GM12891 (cell line): ENCODE results near the gene CDH13.

ENCODE experiments used
- DNase-seq: peaks from one replicate; pipeline ENCODE4 v3.0.0; 2011; ENCODE audit warnings: low spot score; ENCODE audit not compliant: insufficient read length
- FAIRE-seq: peaks from 2 replicates; lab custom pipeline; 2011; peaks lifted over from hg19 to GRCh38; lab: Jason Lieb, UNC
- PAX5 ChIP-seq: IDR thresholded peaks from 2 replicates; pipeline ENCODE4 v1.6.1; 2011; ENCODE audit warnings: low read length, moderate library complexity, mild to moderate bottlenecking; ENCODE audit not compliant: insufficient read depth, severe bottlenecking
- POLR2A ChIP-seq: IDR thresholded peaks from 2 replicates; pipeline ENCODE4 v1.6.1; 2011; ENCODE audit warnings: low read depth, low read length, control low read depth
- POLR2AphosphoS5 ChIP-seq: IDR thresholded peaks from 2 replicates; pipeline ENCODE4 v1.6.1; 2011; ENCODE audit warnings: low read depth, low read length, control low read depth
- POU2F2 ChIP-seq: IDR thresholded peaks from 2 replicates; pipeline ENCODE4 v1.6.1; 2011; ENCODE audit warnings: low read depth, mild to moderate bottlenecking, control low read depth, low read length, moderate library complexity
- SPI1 ChIP-seq: IDR thresholded peaks from 2 replicates; pipeline ENCODE4 v1.6.1; 2011; ENCODE audit warnings: low read depth, low read length, control low read depth
- TAF1 ChIP-seq: IDR thresholded peaks from 2 replicates; pipeline ENCODE4 v1.6.1; 2011; ENCODE audit warnings: low read depth, low read length, control low read depth

Gene CDH13

GRCh38 chr16:83185902-83186301 is 559.1 kb downstream of the CDH13 start:
- DNase-seq (no peak), FAIRE-seq (no peak)
- TF ChIP-seq PAX5 (no peak), TAF1 (no peak), SPI1 (no peak), POLR2A (no peak), POU2F2 (no peak), POLR2AphosphoS5 (no peak)

- no peak for FAIRE-seq
Observed at GRCh38 chr16:83187405-83187804, 560.6 kb downstream of the CDH13 start.

GRCh38 chr16:83196796-83197195 is 570.0 kb downstream of the CDH13 start:
- FAIRE-seq (no peak), DNase-seq (no peak)
- TF ChIP-seq SPI1 (no peak), POLR2AphosphoS5 (no peak), PAX5 (no peak), POU2F2 (no peak), POLR2A (no peak), TAF1 (no peak)

More at GRCh38 chr16:83187405-83187804, 560.6 kb downstream of the CDH13 start:
- TF ChIP-seq TAF1 (no peak), POLR2A (no peak), POLR2AphosphoS5 (no peak), PAX5 (no peak), SPI1 (no peak), POU2F2 (no peak)
- DNase-seq = no peak

- TF ChIP-seq POLR2A (no peak), SPI1 (no peak), PAX5 (no peak), POLR2AphosphoS5 (no peak), TAF1 (no peak), POU2F2 (no peak)
- DNase-seq (no peak), FAIRE-seq (no peak)
Observed at GRCh38 chr16:83197450-83197849, 570.7 kb downstream of the CDH13 start.

- FAIRE-seq = no peak
- TF ChIP-seq POLR2A (no peak), SPI1 (no peak), PAX5 (no peak), POLR2AphosphoS5 (no peak), TAF1 (no peak), POU2F2 (no peak)
- DNase-seq = no peak
Observed at GRCh38 chr16:83198977-83199376, 572.2 kb downstream of the CDH13 start.

GRCh38 chr16:83200005-83200779 is 573.4 kb downstream of the CDH13 start:
- DNase-seq (no peak), FAIRE-seq (no peak)
- TF ChIP-seq POU2F2 (no peak), SPI1 (no peak), POLR2AphosphoS5 (no peak), POLR2A (no peak), TAF1 (no peak), PAX5 (no peak)

- DNase-seq (no peak), FAIRE-seq (no peak)
Observed at GRCh38 chr16:83201748-83202147, 575.0 kb downstream of the CDH13 start.

GRCh38 chr16:83205896-83206295 is 579.1 kb downstream of the CDH13 start:
- TF ChIP-seq POLR2AphosphoS5 (no peak), POLR2A (no peak), POU2F2 (no peak), SPI1 (no peak), PAX5 (no peak), TAF1 (no peak)
- FAIRE-seq (no peak), DNase-seq (no peak)

More at GRCh38 chr16:83201748-83202147, 575.0 kb downstream of the CDH13 start:
- TF ChIP-seq POLR2AphosphoS5 = no peak
- TF ChIP-seq SPI1 = no peak
- no peak for TF ChIP-seq POU2F2
- TF ChIP-seq PAX5 = no peak
- TF ChIP-seq POLR2A = no peak
- no peak for TF ChIP-seq TAF1

- FAIRE-seq (no peak), DNase-seq (no peak)
- TF ChIP-seq SPI1 (no peak), PAX5 (no peak), POLR2A (no peak), POU2F2 (no peak), TAF1 (no peak), POLR2AphosphoS5 (no peak)
Observed at GRCh38 chr16:83206426-83206825, 579.7 kb downstream of the CDH13 start.

GRCh38 chr16:83211711-83212110 is 584.9 kb downstream of the CDH13 start:
- TF ChIP-seq POLR2AphosphoS5 = no peak
- TF ChIP-seq PAX5 = no peak
- no peak for TF ChIP-seq TAF1
- TF ChIP-seq POLR2A = no peak
- no peak for TF ChIP-seq POU2F2
- no peak for TF ChIP-seq SPI1
- FAIRE-seq (no peak), DNase-seq (no peak)

GRCh38 chr16:83212301-83212841 is 585.6 kb downstream of the CDH13 start:
- TF ChIP-seq POLR2A = no peak
- no peak for TF ChIP-seq POLR2AphosphoS5
- no peak for TF ChIP-seq PAX5
- TF ChIP-seq POU2F2 = no peak
- no peak for TF ChIP-seq TAF1
- no peak for TF ChIP-seq SPI1
- DNase-seq (no peak), FAIRE-seq (no peak)
